Choroid plexus epithelial cell (primary cell): ENCODE data around the gene E2F6.

Experiments used
- DNase-seq: peaks from one replicate; pipeline ENCODE4 v3.0.0-alpha.2; 2010; ENCODE audit warnings: low read depth
- H3K4me3 ChIP-seq: 2 replicates; pipeline ENCODE4 v1.5.1; 2011; ENCODE audit warnings: low read depth, mild to moderate bottlenecking, control low read depth, low read length, moderate library complexity
- CTCF ChIP-seq: conservative IDR thresholded peaks from 2 replicates; pipeline ENCODE4 v1.5.1; 2011; ENCODE audit warnings: low read depth, mild to moderate bottlenecking, control low read depth, inconsistent platforms, low read length, moderate library complexity

E2F6 gene

GRCh38 chr2:11509657-11510360, 43.8 kb upstream of the E2F6 start:
- TF ChIP-seq CTCF = no peak
- H3K4me3 ChIP-seq = no peak overlapping the region
- DNase-seq = no peak

DNA sequence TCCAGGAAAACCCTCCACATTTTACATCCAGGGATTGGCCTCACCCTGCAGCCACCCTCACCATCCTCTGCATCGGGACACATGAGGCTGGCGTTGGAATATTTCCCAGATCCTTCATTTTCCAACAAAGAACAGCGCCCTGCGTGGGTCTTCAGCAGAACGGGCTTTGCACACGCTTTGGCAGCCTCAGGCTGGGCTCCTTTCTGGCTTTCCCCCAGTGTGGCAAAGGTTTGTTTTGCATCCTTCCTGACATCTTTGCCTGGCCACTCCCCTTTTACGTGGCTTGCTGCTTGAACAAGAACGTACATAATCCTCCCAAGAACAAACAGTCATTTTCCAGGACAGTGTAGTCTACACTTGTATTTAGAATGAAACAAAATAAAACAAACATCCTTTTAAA, 42.3 kb upstream of the E2F6 start:
- TF ChIP-seq CTCF = no peak
- H3K4me3 ChIP-seq = no peak overlapping the region
- no peak for DNase-seq

DNA sequence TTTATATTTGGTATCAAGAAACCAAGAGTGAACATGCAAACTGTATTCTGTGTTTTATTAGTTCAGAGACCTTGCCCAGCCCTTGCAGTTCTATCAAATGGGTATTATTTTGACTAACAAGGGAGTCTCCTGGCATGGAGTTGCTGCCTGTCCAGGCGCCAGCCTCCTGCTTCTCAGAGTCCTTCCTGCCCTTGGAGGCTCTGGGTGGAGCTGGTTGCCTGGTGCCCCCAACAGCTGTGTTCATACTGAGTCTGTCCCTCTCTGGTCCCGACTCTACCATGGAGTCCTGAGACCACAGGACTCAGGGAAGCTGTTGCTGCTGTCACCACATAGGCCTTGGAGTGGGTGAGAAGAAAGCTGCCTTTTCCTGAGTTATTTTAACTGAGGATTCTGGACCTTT, 41.6 kb upstream of the E2F6 start:
- no peak overlapping the region for H3K4me3 ChIP-seq
- no peak for TF ChIP-seq CTCF
- no peak for DNase-seq

DNA sequence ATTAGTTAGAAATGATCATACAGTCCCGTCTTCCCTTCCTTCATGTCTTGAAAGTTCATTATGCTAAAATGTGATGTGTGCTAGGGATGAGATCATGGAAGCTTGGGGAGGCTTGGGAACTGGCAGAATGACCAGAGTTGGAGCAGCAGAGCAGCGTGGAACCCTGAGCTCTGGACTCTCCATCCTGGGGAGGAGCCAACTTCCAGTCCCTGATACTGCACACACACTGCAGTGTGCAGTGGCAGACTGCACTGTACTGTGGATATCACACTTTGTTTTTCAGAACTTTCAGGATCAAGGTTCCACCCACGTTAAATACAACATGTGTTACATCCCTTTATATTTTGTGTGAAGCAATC, 40.6 kb upstream of the E2F6 start:
- no peak for TF ChIP-seq CTCF
- H3K4me3 ChIP-seq = no peak overlapping the region
- no peak for DNase-seq

DNA sequence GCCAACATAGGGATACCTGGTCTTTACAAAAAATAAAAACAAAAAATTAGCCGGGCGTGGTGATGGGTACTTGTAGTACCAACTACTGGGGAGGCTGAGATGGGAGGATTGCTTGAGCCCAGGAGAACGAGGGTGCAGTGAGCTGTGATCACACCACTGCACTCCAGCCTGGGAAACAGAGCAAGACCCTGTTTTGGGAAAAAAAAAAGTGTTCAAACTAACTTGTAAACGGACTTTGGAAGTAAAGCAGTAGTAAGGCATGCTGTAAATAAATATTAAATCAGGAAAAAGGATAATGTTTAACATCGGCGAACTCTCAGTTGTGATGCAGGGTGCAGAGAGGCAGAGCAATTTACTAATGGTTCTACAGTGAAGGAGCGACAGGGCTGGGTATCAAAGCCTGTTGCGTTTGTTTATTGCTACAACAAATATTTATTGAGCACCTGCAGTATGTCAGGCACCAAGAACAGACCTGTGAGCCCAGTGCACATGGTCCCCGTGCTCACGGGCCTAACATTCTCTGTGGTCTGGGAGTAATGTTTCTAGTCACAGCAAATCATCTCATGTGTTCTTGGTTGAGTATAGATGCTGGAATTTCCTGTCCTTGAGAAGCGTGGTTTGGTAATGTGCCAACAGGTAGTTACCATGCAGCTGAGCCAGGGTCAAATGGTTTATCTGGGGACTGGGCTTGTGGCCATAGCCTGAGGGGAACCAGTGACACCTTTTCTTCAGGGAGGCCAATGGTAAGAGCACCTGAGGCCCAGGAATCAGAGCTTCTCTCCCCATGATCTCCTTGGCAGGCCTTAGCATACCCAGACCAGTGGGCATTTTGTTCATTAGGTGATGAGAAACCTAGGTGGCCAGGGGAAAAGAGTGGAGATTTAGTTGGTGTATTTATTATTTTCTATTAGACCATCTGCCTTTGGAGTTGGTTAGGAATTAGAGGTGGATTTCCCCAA, 40.0 kb upstream of the E2F6 start:
- DNase-seq = peak; percentile 26

GRCh38 chr2:11503354-11503927, 37.5 kb upstream of the E2F6 start:
- no peak for TF ChIP-seq CTCF
- DNase-seq = no peak
- no peak overlapping the region for H3K4me3 ChIP-seq

More for the DNA sequence above, 40.0 kb upstream of the E2F6 start:
- no peak overlapping the region for H3K4me3 ChIP-seq
- TF ChIP-seq CTCF = no peak
